DMS 273 treated with DMSO at 0.1 percent for 48 hours (cell line): ENCODE measurements around the gene SLC66A1.
A peak's percentile ranks its signal among the peaks of the same experiment; 100 is the strongest.

ENCODE experiments used
- DNase-seq: peaks from one replicate; lab custom pipeline; 2025; lab: John Stamatoyannopoulos, UW

SLC66A1 gene

GRCh38 chr1:19305880-19306279 is 6.2 kb upstream of the SLC66A1 start:
- DNase-seq: no peak

GRCh38 chr1:19306941-19307340 is 5.2 kb upstream of the SLC66A1 start:
- no peak for DNase-seq

GRCh38 chr1:19307794-19308508 is 4.2 kb upstream of the SLC66A1 start:
- DNase-seq: no peak

- DNase-seq: no peak
Observed at GRCh38 chr1:19308509-19308907, 3.6 kb upstream of the SLC66A1 start.

- no peak for DNase-seq
Observed at GRCh38 chr1:19309123-19309813, 2.9 kb upstream of the SLC66A1 start.

- DNase-seq: no peak
Observed at GRCh38 chr1:19310061-19310460, 2.1 kb upstream of the SLC66A1 start.

GRCh38 chr1:19310720-19311502 is 1.2 kb upstream of the SLC66A1 start:
- no peak for DNase-seq

- no peak for DNase-seq
Observed at GRCh38 chr1:19311503-19311930, 609 bp upstream of the SLC66A1 start.

- no peak for DNase-seq
Observed at GRCh38 chr1:19312782-19313635, 883 bp downstream of the SLC66A1 start.

GRCh38 chr1:19313636-19313959 is 1.5 kb downstream of the SLC66A1 start:
- DNase-seq: no peak

- no peak for DNase-seq
Observed at GRCh38 chr1:19313961-19314882, 2.1 kb downstream of the SLC66A1 start.

GRCh38 chr1:19315378-19316198 is 3.5 kb downstream of the SLC66A1 start:
- peak; percentile 28 for DNase-seq

GRCh38 chr1:19317126-19317910 is 5.2 kb downstream of the SLC66A1 start:
- no peak for DNase-seq

GRCh38 chr1:19319196-19319595 is 7.1 kb downstream of the SLC66A1 start:
- no peak for DNase-seq

GRCh38 chr1:19321071-19321470 is 8.9 kb downstream of the SLC66A1 start:
- DNase-seq: no peak

- no peak for DNase-seq
Observed at GRCh38 chr1:19322481-19322880, 10.4 kb downstream of the SLC66A1 start.

GRCh38 chr1:19323987-19324664 is 12.0 kb downstream of the SLC66A1 start:
- no peak for DNase-seq

- no peak for DNase-seq
Observed at GRCh38 chr1:19324665-19324990, 12.5 kb downstream of the SLC66A1 start.
